ENCODE results near the gene SMOC2.

SMOC2 gene

GRCh38 chr6:168641446-168641845 is 200.5 kb downstream of the SMOC2 start:
- in situ Hi-C loops (cut with HindIII; ENCODE audit: low sequenced_read_pairs), result no loop called here

- in situ Hi-C loops (cut with HindIII; ENCODE audit: low sequenced_read_pairs), result no loop called here
These were observed 202.4 kb downstream of the SMOC2 start for GRCh38 chr6:168643401-168643800.

- in situ Hi-C loops (cut with HindIII; ENCODE audit: low sequenced_read_pairs), result no loop called here
These were observed 204.3 kb downstream of the SMOC2 start for GRCh38 chr6:168645326-168645725.

GRCh38 chr6:168647271-168647670 is 206.3 kb downstream of the SMOC2 start:
- in situ Hi-C loops (cut with HindIII; ENCODE audit: low sequenced_read_pairs), result no loop called here

- in situ Hi-C loops (cut with HindIII; ENCODE audit: low sequenced_read_pairs), result no loop called here
These were observed 207.5 kb downstream of the SMOC2 start for GRCh38 chr6:168648240-168649125.

- in situ Hi-C loops (cut with HindIII; ENCODE audit: low sequenced_read_pairs), result no loop called here
These were observed 208.2 kb downstream of the SMOC2 start for GRCh38 chr6:168649209-168649608.

GRCh38 chr6:168650671-168651111 is 209.7 kb downstream of the SMOC2 start:
- in situ Hi-C loops (cut with HindIII; ENCODE audit: low sequenced_read_pairs), result no loop called here

GRCh38 chr6:168655462-168656152 is 214.6 kb downstream of the SMOC2 start:
- in situ Hi-C loops (cut with HindIII; ENCODE audit: low sequenced_read_pairs), result no loop called here

GRCh38 chr6:168658059-168658458 is 217.1 kb downstream of the SMOC2 start:
- in situ Hi-C loops (cut with HindIII; ENCODE audit: low sequenced_read_pairs), result no loop called here

- in situ Hi-C loops (cut with HindIII; ENCODE audit: low sequenced_read_pairs), result no loop called here
These were observed 219.5 kb downstream of the SMOC2 start for GRCh38 chr6:168660400-168660945.

- in situ Hi-C loops (cut with HindIII; ENCODE audit: low sequenced_read_pairs), result no loop called here
These were observed 221.4 kb downstream of the SMOC2 start for GRCh38 chr6:168662301-168662936.

- in situ Hi-C loops (cut with HindIII; ENCODE audit: low sequenced_read_pairs), result no loop called here
These were observed 222.1 kb downstream of the SMOC2 start for GRCh38 chr6:168663041-168663440.

- in situ Hi-C loops (cut with HindIII; ENCODE audit: low sequenced_read_pairs), result no loop called here
These were observed 224.0 kb downstream of the SMOC2 start for GRCh38 chr6:168664956-168665355.

GRCh38 chr6:168666170-168666569 is 225.2 kb downstream of the SMOC2 start:
- in situ Hi-C loops (cut with HindIII; ENCODE audit: low sequenced_read_pairs), result no loop called here

GRCh38 chr6:168666699-168667427 is 225.9 kb downstream of the SMOC2 start:
- in situ Hi-C loops (cut with HindIII; ENCODE audit: low sequenced_read_pairs), result no loop called here

- in situ Hi-C loops (cut with HindIII; ENCODE audit: low sequenced_read_pairs), result no loop called here
These were observed 226.4 kb downstream of the SMOC2 start for GRCh38 chr6:168667428-168667805.

- in situ Hi-C loops (cut with HindIII; ENCODE audit: low sequenced_read_pairs), result no loop called here
These were observed 229.5 kb downstream of the SMOC2 start for GRCh38 chr6:168670401-168670985.

- in situ Hi-C loops (cut with HindIII; ENCODE audit: low sequenced_read_pairs), result no loop called here
These were observed 230.3 kb downstream of the SMOC2 start for GRCh38 chr6:168671028-168671862.

- in situ Hi-C loops (cut with HindIII; ENCODE audit: low sequenced_read_pairs), result no loop called here
These were observed 231.0 kb downstream of the SMOC2 start for GRCh38 chr6:168671863-168672546.
